ENCODE results near the gene SEMA3F.

SEMA3F gene

DNA sequence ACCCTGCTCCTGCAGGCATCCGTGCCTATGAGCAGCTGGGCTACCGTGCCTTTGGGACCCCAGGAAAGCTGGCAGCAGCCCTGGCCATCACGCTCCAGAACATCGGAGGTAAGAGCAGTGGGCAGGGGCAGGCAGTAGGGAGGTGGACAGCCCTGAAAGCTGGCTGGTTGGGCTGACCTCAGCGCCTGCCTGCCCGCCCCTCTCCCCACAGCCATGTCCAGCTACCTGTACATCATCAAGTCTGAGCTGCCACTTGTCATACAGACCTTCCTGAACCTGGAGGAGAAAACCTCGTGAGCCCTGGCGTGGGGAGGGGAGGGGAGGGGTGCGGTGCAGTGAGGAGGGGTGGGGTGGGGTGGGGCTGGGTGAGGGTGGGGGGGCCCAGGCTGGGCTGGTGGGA, 60.4 kb downstream of the SEMA3F start:
- no peak overlapping the region for H3K4me3 ChIP-seq (replicated peaks; ENCODE audit: low read depth, low read length)
- TF ChIP-seq, protein P1, sequence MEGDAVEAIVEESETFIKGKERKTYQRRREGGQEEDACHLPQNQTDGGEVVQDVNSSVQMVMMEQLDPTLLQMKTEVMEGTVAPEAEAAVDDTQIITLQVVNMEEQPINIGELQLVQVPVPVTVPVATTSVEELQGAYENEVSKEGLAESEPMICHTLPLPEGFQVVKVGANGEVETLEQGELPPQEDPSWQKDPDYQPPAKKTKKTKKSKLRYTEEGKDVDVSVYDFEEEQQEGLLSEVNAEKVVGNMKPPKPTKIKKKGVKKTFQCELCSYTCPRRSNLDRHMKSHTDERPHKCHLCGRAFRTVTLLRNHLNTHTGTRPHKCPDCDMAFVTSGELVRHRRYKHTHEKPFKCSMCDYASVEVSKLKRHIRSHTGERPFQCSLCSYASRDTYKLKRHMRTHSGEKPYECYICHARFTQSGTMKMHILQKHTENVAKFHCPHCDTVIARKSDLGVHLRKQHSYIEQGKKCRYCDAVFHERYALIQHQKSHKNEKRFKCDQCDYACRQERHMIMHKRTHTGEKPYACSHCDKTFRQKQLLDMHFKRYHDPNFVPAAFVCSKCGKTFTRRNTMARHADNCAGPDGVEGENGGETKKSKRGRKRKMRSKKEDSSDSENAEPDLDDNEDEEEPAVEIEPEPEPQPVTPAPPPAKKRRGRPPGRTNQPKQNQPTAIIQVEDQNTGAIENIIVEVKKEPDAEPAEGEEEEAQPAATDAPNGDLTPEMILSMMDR (IDR thresholded peaks at IDR 0.05; ENCODE audit: low read length, missing control alignments): no peak
- DNase-seq (ENCODE audit: low read depth): no peak

DNA sequence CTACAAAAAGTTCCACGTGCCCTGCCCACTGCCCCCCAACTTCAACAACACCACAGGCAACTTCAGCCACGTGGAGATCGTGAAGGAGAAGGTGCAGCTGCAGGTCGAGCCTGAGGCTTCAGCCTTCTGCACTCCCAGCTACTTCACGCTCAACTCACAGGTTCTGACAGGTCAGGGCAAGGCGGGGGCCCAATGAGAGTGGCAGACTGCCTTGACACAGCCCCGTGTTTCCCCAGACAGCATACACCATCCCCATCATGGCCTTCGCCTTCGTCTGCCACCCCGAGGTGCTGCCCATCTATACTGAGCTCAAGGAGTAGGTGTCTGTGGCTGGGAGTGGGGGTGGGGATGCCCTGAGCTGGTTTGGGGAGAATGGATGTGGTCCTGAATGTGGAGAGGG, 62.6 kb downstream of the SEMA3F start:
- TF ChIP-seq, protein P1 (IDR thresholded peaks at IDR 0.05; ENCODE audit: low read length, missing control alignments): no peak
- DNase-seq (ENCODE audit: low read depth): no peak
- H3K4me3 ChIP-seq (replicated peaks; ENCODE audit: low read depth, low read length): no peak overlapping the region

DNA sequence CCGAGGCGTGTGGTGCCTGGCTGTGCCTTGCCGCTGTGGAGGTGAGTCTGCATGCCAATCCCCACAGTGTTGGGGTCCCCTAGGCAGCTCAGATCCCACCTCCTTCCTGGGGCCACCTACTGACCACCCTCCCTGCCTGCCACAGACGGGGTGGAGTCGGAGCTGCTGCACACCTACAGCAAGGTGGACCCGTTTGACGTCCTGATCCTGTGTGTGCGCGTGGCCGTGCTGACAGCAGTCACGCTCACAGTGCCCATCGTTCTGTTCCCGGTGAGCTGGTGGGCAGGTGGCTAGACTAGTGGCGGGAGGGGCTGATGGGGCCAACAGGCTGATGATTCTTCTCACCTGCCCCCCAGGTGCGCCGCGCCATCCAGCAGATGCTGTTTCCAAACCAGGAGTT, 63.3 kb downstream of the SEMA3F start:
- DNase-seq (ENCODE audit: low read depth): no peak
- TF ChIP-seq, protein P1 (IDR thresholded peaks at IDR 0.05; ENCODE audit: low read length, missing control alignments): no peak
- no peak overlapping the region for H3K4me3 ChIP-seq (replicated peaks; ENCODE audit: low read depth, low read length)

DNA sequence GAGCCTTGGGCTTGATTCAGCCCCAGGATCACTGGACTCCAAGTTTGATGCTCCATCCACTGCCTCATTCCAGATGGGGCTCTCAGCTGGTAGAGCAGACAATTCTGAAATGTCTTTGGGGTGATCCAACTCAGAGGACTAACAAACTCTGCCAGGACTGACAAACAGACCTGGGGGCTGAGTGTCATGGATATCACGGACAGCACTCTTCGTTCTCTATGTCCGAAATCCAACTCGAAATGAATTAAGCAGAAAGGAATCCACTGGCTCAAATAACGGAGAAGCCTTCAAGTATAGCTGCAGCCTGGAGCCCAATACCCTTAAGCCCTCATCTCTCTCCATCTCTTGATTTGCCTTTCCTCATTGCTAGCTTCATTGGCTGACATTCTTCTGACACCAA, 64.2 kb downstream of the SEMA3F start:
- no peak overlapping the region for H3K4me3 ChIP-seq (replicated peaks; ENCODE audit: low read depth, low read length)
- TF ChIP-seq, protein P1 (IDR thresholded peaks at IDR 0.05; ENCODE audit: low read length, missing control alignments): no peak
- DNase-seq (ENCODE audit: low read depth): no peak

DNA sequence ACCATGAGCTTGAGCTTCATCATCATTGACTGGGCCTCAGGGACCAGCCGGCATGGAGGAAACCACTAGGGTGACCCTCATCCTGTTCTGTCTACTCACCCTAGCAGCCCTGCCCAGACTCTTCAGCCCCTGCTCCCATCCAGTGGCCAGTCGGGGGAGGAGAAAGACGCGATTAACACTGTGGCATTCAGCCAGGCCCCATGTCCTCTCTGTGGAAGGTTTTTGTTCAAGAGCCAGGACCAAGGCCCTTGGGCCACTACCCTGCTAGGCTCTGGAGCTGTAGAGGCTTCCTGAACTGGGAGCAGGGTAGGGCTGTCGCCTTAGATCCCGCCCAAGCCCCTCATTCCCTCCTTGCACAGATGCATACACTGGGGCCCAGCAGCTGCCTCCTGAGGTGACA, 65.0 kb downstream of the SEMA3F start:
- TF ChIP-seq, protein P1 (IDR thresholded peaks at IDR 0.05; ENCODE audit: low read length, missing control alignments): no peak
- no peak overlapping the region for H3K4me3 ChIP-seq (replicated peaks; ENCODE audit: low read depth, low read length)
- no peak for DNase-seq (ENCODE audit: low read depth)

DNA sequence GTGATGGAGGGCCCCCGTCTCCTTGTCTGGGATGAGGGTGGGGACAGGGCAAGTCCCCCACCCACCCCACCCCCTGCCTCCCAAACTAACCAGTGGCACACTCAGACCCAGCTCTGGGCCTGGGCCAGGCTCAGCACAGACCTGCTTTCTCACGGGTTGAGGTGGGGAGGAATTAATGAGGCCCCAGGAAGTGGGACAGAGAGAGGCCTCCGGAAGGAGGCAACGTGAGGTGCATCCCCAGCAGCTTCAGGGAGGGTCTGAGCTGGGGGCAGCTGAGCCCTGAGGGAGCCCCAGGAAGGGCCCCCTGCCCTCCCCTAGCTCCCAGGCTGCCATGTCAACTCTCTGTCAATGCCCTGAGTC, 65.9 kb downstream of the SEMA3F start:
- no peak for DNase-seq (ENCODE audit: low read depth)
- TF ChIP-seq, protein P1 (IDR thresholded peaks at IDR 0.05; ENCODE audit: low read length, missing control alignments): no peak
- no peak overlapping the region for H3K4me3 ChIP-seq (replicated peaks; ENCODE audit: low read depth, low read length)

DNA sequence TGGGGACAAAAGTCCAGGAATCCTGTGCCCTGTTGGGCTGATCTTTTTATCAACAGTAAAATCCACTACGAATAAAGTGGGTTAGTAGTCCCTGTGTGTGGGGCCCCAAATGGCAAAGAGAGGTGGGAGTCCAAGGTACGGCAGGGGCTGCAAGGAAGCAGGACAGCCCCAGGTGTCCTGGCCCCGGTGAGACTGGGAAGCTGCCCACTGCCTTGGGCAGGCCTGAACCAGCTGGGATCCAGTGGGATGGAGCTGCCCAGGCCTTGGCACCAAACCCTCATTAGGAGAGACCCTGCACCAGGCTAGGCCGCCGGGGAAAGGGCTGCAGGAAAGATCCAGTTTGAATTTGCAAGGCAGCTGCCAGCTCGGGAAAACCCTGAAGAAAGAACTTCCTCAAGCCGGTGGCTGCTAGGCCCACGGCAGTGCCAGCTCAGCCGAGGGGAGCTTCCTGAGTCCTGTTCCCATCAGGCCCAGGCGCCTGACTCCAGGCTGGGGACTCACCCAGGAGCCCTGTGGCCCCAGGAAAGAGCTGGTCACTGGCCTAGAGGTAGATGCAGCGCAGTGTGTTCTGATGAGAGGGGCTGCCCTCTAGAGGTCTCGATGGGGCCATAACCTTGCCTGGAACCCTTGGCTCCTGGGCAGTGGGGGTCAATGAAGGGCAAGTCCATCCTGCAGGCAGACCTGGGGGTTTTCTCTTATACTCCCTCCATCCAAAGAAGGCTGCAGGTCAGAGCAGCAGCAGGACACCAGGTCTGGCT, 66.5 kb downstream of the SEMA3F start:
- DNase-seq (ENCODE audit: low read depth): no peak
- TF ChIP-seq, protein P1 (IDR thresholded peaks at IDR 0.05; ENCODE audit: low read length, missing control alignments): no peak

More for the DNA sequence above, 66.5 kb downstream of the SEMA3F start:
- H3K4me3 ChIP-seq (replicated peaks; ENCODE audit: low read depth, low read length): no peak overlapping the region

Data from fibroblast of pulmonary artery (primary cell).